Measurements from ENCODE around the gene DAZ1.
"Not testable (repeated sequence)": the region's sequence is repeated elsewhere in the genome, so short reads cannot be mapped to it uniquely, and the experiment has no call there.

The DAZ1 gene

GRCh38 chrY:23198908-23199307 is at the start of gene DAZ1:
TSS of gene DAZ1 (minus strand) at chrY:23199008. CDS start at chrY:23198800, 208 bp downstream.
- not testable (repeated sequence) for FAIRE-seq

GRCh38 chrY:23219233-23219632 is 20.4 kb upstream of the DAZ1 start, which contains the start of gene DAZ2:
TSS of gene DAZ2 (plus strand) at chrY:23219533. CDS start at chrY:23219741, 208 bp downstream.
- not testable (repeated sequence) for FAIRE-seq

- not testable (repeated sequence) for FAIRE-seq
These were observed 11.9 kb upstream of the DAZ1 start for GRCh38 chrY:23210681-23211080.

GRCh38 chrY:23209802-23210495 is 11.1 kb upstream of the DAZ1 start:
- FAIRE-seq = not testable (repeated sequence)

- FAIRE-seq = not testable (repeated sequence)
These were observed 8.6 kb upstream of the DAZ1 start for GRCh38 chrY:23207455-23207854.
